HepG2 (cell line): ENCODE data around the gene EPS8L3. TPM values are rescaled to one million over a fixed set of nuclear protein-coding genes. Genes with fewer than 3 reads are reported as not detected.

Source experiments
- CBFB ChIP-seq: sonication (generic); formaldehyde crosslinking; IDR thresholded peaks from 2 replicates; pipeline ENCODE4 v1.4.0; 2020; ENCODE audit warnings: missing genetic modification reagents
- HOXA3 ChIP-seq: sonication (generic); formaldehyde crosslinking; IDR thresholded peaks from 2 replicates; pipeline ENCODE4 v1.5.0; 2020; ENCODE audit warnings: missing genetic modification reagents
- JARID2 ChIP-seq: sonication (generic); formaldehyde crosslinking; IDR thresholded peaks from 2 replicates; pipeline ENCODE4 v1.8.1; 2023; ENCODE audit warnings: missing genetic modification reagents, inconsistent platforms; ENCODE audit not compliant: insufficient replicate concordance
- RAD51 ChIP-seq: fragments of 450-650 bp; IDR thresholded peaks from 2 replicates; pipeline ENCODE4 v1.6.1; 2016; ENCODE audit warnings: borderline replicate concordance
- ZNF629 ChIP-seq: sonication (generic); formaldehyde crosslinking; conservative IDR thresholded peaks from 2 replicates; pipeline ENCODE4 v1.5.0; 2020; ENCODE audit warnings: missing genetic modification reagents
- polyA plus RNA-seq, 8 experiments: library from polyadenylated mRNA; depleted of rRNA in 3 of 8; stranded (reverse) in 7 of 8; unstranded in 1 of 8; fragments of >200 nt; fragmentation: Illumina TruSeq in 4 of 8; extraction: Trizol in 4 of 8; gene quantifications; 2 replicates each; pipeline versions ENCODE4 v1.2.1 to v1.2.3, GENCODE V29; 2011 to 2016; ENCODE audit warnings: low read depth in 4 of 8, missing spikeins in 1 of 8, mixed read lengths in 1 of 8; ENCODE audit not compliant: insufficient read depth in 1 of 8
- total RNA-seq, 5 experiments: library from RNA; depleted of rRNA; stranded (reverse); fragments of >200 nt; fragmentation: Illumina TruSeq; extraction: Trizol; gene quantifications; 2 replicates each; pipeline ENCODE4 v1.2.3, GENCODE V29; 2016; ENCODE audit warnings: low read depth in 1 of 5
- TF ChIP-seq, protein P1 (sequence below): sonication (generic); formaldehyde crosslinking; IDR thresholded peaks from 2 replicates; pipeline ENCODE4 v1.4.0; 2020; ENCODE audit warnings: missing genetic modification reagents; ENCODE audit errors: not compliant biosample characterization
- TF ChIP-seq, protein P2 (sequence below): sonication (generic); formaldehyde crosslinking; IDR thresholded peaks from 2 replicates; pipeline ENCODE4; 2020; ENCODE audit warnings: missing genetic modification reagents, mild to moderate bottlenecking, borderline replicate concordance

Gene EPS8L3
- total and polyA plus RNA-seq, 2 of the 13 experiments (the other 11 are each of a cell fraction or from before 2014, with no cell fraction given) = 18.2 to 106 TPM

DNA sequence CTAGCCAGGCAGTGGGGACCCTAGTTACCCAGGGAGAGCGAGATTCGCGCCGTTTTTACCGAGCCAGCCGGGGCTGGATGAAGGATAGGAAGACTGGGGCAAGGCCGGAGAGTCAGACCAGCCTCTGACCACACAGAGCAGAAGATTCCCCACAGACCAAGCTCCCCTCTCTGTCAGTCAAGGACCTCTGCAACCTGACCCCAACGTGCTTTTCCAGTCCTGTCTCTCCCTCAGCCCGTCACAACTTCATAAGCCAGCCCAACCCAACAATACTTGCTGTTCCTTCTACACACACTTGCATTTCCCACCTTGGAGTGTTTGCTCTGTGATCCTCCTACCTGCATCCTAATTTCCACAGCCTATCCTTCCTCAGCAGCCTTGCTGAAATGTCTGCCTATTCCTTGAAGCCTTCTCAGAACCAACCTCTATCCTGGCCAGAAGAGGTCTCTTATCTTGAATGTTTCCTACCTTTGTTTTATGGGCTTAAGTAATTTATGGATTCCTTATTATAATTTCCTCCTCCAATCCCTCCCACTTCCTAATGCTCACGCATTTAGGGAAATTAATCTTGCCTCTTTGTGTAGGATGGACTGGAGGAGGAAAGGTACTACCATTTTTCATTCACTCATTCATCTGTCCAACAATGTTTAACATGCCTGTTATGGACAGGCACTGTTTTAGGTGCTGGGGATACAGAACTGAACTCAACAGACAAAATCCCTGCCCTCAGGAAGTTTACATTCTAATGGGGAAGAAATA, 22.9 kb downstream of the EPS8L3 start, which contains the start of gene GSTM3 (continued):
- TF ChIP-seq, protein P1, sequence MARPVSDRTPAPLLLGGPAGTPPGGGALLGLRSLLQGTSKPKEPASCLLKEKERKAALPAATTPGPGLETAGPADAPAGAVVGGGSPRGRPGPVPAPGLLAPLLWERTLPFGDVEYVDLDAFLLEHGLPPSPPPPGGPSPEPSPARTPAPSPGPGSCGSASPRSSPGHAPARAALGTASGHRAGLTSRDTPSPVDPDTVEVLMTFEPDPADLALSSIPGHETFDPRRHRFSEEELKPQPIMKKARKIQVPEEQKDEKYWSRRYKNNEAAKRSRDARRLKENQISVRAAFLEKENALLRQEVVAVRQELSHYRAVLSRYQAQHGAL = no peak
- TF ChIP-seq ZNF629 (CRISPR knock-in tag) = no peak
- TF ChIP-seq RAD51 = no peak
- TF ChIP-seq JARID2 (CRISPR knock-in tag) = no peak
- TF ChIP-seq HOXA3 (CRISPR knock-in tag) = no peak
- TF ChIP-seq CBFB (CRISPR knock-in tag) = no peak
- TF ChIP-seq, protein P2, sequence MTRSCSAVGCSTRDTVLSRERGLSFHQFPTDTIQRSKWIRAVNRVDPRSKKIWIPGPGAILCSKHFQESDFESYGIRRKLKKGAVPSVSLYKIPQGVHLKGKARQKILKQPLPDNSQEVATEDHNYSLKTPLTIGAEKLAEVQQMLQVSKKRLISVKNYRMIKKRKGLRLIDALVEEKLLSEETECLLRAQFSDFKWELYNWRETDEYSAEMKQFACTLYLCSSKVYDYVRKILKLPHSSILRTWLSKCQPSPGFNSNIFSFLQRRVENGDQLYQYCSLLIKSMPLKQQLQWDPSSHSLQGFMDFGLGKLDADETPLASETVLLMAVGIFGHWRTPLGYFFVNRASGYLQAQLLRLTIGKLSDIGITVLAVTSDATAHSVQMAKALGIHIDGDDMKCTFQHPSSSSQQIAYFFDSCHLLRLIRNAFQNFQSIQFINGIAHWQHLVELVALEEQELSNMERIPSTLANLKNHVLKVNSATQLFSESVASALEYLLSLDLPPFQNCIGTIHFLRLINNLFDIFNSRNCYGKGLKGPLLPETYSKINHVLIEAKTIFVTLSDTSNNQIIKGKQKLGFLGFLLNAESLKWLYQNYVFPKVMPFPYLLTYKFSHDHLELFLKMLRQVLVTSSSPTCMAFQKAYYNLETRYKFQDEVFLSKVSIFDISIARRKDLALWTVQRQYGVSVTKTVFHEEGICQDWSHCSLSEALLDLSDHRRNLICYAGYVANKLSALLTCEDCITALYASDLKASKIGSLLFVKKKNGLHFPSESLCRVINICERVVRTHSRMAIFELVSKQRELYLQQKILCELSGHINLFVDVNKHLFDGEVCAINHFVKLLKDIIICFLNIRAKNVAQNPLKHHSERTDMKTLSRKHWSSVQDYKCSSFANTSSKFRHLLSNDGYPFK (CRISPR knock-in tag) = no peak
- TF ChIP-seq, all 625 proteins: peak for 10
